A673 (cell line): ENCODE measurements around the gene KIAA0586. TPM values are rescaled to one million over a fixed set of nuclear protein-coding genes. Genes with fewer than 3 reads are reported as not detected.

Experiments used
- BruUV-seq: library from RNA; stranded (reverse); fragments of 400-500 nt; replicated peaks from 2 replicates; lab custom pipeline; 2021; lab: Mats Ljungman, UMichigan
- CTCF ChIA-PET: fragments of 300-600 bp; sonication (Branson Sonifier 250); formaldehyde crosslinking; loops from one replicate; lab custom pipeline; 2022; ENCODE audit warnings: antibody characterized with exemption; lab: Charles Lee
- POLR2A ChIA-PET: fragments of 300-600 bp; sonication (Branson Sonifier 250); formaldehyde crosslinking; loops from one replicate; lab custom pipeline; 2022; ENCODE audit warnings: antibody characterized with exemption; ENCODE audit not compliant: low non-redundant PET; lab: Charles Lee
- DNase-seq: peaks from one replicate; pipeline ENCODE4 v3.0.0-alpha.2; 2015; ENCODE audit warnings: low spot score
- H3K27ac ChIP-seq: fragments of 200-600 bp; sonication (generic); 2 replicates; pipeline ENCODE4 v1.5.1; 2016; ENCODE audit warnings: mixed run types, low read depth, mild to moderate bottlenecking, mixed read lengths, antibody characterized with exemption, low read length; ENCODE audit not compliant: poor library complexity, severe bottlenecking
- H3K27me3 ChIP-seq: fragments of 200-600 bp; sonication (generic); replicated peaks from 2 replicates; pipeline ENCODE4 v1.6.1; 2017; ENCODE audit warnings: mixed run types, low read depth, mild to moderate bottlenecking, mixed read lengths, antibody characterized with exemption, low read length; ENCODE audit not compliant: insufficient read depth, poor library complexity
- H3K36me3 ChIP-seq: fragments of 200-600 bp; sonication (generic); 2 replicates; pipeline ENCODE4 v1.6.1; 2016; ENCODE audit warnings: mixed run types, mild to moderate bottlenecking, mixed read lengths, antibody characterized with exemption, low read length; ENCODE audit not compliant: insufficient read depth, poor library complexity, severe bottlenecking
- H3K4me1 ChIP-seq: fragments of 200-600 bp; sonication (generic); 2 replicates; pipeline ENCODE4 v1.6.1; 2017; ENCODE audit warnings: mixed run types, mild to moderate bottlenecking, mixed read lengths, antibody characterized with exemption, low read length; ENCODE audit not compliant: insufficient read depth, poor library complexity, severe bottlenecking
- H3K4me3 ChIP-seq: fragments of 200-600 bp; sonication (generic); 2 replicates; pipeline ENCODE4 v1.5.1; 2016; ENCODE audit warnings: low read depth, mixed run types, mild to moderate bottlenecking, mixed read lengths, low read length; ENCODE audit not compliant: poor library complexity, severe bottlenecking
- H3K9me3 ChIP-seq: fragments of 200-600 bp; sonication (generic); 2 replicates; pipeline ENCODE4 v1.6.1; 2016; ENCODE audit warnings: mixed run types, low read depth, mild to moderate bottlenecking, mixed read lengths, antibody characterized with exemption, low read length; ENCODE audit not compliant: poor library complexity, severe bottlenecking
- CTCF ChIP-seq: fragments of 300-800, 200-600 bp; sonication (generic); conservative IDR thresholded peaks from 2 replicates; pipeline ENCODE4 v1.5.1; 2017; ENCODE audit warnings: low read depth, mild to moderate bottlenecking, antibody characterized with exemption, low read length, moderate library complexity, mixed read lengths
- EZH2 ChIP-seq: fragments of 200-600 bp; sonication (generic); IDR thresholded peaks from 2 replicates; pipeline ENCODE4 v1.6.1; 2017; ENCODE audit warnings: borderline replicate concordance, low read depth, mild to moderate bottlenecking, mixed read lengths, antibody characterized with exemption, low read length; ENCODE audit not compliant: poor library complexity, severe bottlenecking
- intact Hi-C: fragments of 100-400 bp; cut with micrococcal nuclease; formaldehyde crosslinking; loops from one replicate; pipeline ENCODE4 v1.10.0; 2022; ENCODE audit not compliant: unreplicated experiment
- total RNA-seq: library from RNA; stranded (reverse); gene quantifications from 2 replicates; pipeline ENCODE4 v1.2.3, GENCODE V29; 2021

Gene KIAA0586
- total RNA-seq, 1 experiment from 2014 or later = 45.3 TPM

DNA sequence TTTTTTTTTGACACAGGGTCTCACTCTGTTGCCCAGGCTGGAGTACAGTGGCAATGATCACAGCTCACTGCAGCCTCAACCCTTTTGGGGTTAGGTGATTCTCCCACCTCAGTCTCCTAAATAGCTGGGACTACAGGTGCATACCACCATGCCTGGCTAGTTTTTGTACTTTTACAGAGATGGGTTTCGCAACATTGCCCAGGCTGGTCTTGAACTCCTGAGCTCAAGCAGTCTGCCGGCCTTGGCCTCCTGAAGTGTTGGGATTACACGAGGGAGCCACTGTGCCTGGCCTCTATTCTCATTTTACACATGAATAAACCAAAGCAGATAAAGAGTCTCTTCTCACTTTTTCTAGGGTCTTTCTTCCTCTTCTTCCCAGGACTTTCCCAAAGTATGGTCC lies 28.6 kb upstream of the KIAA0586 start:
- intact Hi-C loops = loop anchor here (5.0 kb wide), 1 partner anchor 292 kb away; no protein-coding TSS in a partner anchor
- ChIA-PET POLR2A (no interaction called here), CTCF (no interaction called here)
- H3K4me3 ChIP-seq = no peak overlapping the region
- TF ChIP-seq EZH2 (no peak), CTCF (no peak)
- no peak overlapping the region for H3K27ac ChIP-seq
- H3K27me3 ChIP-seq = no peaks in the 10 kb centered on the region
- H3K9me3 ChIP-seq = no peaks in the 10 kb centered on the region
- no peaks in the 10 kb centered on the region for H3K4me1 ChIP-seq
- no peaks in the 10 kb centered on the region for H3K36me3 ChIP-seq
- no peak for DNase-seq
- no TSS peak for BruUV-seq

DNA sequence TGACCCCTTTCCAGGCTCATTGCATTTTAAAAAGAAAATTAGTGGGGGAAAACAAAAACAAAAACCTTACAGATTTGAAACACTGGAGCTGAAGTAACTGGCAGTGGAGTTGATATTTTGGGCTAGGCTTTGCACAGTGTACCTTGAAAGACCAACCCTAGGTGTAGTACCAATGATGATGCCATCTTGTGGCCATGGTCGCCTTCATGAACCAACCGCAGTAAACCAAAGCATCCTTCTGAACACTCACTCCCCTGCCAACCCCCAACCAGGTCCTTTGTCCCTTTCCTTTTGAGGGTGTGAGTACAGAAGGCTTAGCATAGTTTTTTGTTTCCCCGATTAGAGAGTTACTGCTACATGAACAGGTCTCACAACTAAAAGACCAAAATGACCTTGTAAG lies 25.9 kb upstream of the KIAA0586 start:
- no peak for TF ChIP-seq EZH2
- TF ChIP-seq CTCF = peak; percentile 43
- Histone ChIP-seq H3K27me3 (no peaks in the 10 kb centered on the region), H3K9me3 (no peaks in the 10 kb centered on the region), H3K4me3 (no peak overlapping the region), H3K36me3 (no peaks in the 10 kb centered on the region), H3K27ac (no peak overlapping the region), H3K4me1 (no peaks in the 10 kb centered on the region)
- BruUV-seq = no TSS peak
- DNase-seq = peak; percentile 6
- intact Hi-C loops = no loop called here
- CTCF ChIA-PET = interaction anchor here (0.7 kb wide), 1 partner anchor 627 kb away, joined by 5 read pairs; no protein-coding TSS in a partner anchor
- POLR2A ChIA-PET = no interaction called here

DNA sequence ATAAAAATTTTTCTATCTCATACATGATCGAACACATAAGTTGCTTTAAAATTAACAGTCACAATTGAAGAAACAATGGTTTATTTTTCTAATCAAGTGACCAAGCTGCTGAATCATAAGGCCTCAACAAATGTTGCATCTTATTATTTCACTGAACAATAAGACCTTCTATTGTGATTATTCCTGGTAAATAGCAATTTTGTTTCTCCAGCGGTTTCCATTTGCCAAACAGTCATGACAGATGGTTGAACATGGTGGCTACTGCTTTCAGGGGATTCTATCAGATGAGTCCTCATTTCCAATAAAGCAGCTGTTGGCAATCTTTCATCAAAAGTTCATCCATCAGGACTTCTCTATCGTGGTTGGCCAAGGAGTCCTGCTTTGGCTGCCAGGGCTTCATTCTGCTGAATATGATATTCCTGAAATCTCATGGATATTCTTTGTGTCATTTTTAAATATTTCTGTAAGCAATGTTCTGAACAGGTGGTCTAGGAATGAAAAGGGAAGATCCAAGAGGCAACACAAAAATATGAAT lies 18.8 kb upstream of the KIAA0586 start:
- Histone ChIP-seq H3K36me3 (peaks cover 48% of the 10 kb centered on the region), H3K9me3 (no peaks in the 10 kb centered on the region), H3K27ac (no peak overlapping the region), H3K4me3 (no peak overlapping the region), H3K4me1 (no peaks in the 10 kb centered on the region), H3K27me3 (no peaks in the 10 kb centered on the region)
- DNase-seq = no peak
- intact Hi-C loops = no loop called here
- ChIA-PET POLR2A (no interaction called here), CTCF (no interaction called here)
- BruUV-seq = TSS peak; percentile 29
- TF ChIP-seq EZH2 (no peak), CTCF (no peak)
